Activated CD8-positive, alpha-beta T cell treated with anti-CD3 and anti-CD28 coated beads for 36 hours (primary cell): ENCODE results near the gene PRDM16. TPM values are rescaled to one million over a fixed set of nuclear protein-coding genes. Genes with fewer than 3 reads are reported as not detected.

ENCODE experiments used
- ATAC-seq: fragments of 200-7000 bp; cut with Tn5 transposase; one replicate; pipeline ENCODE4 v1.10.0; 2021; ENCODE audit warnings: mild to moderate bottlenecking, moderate library complexity
- CTCF ChIA-PET: fragments of 350-600 bp; sonication (Branson Sonifier 250); formaldehyde crosslinking; loops from one replicate; lab custom pipeline; 2021; ENCODE audit warnings: antibody characterized with exemption; lab: Charles Lee
- POLR2A ChIA-PET: fragments of 350-600 bp; sonication (Branson Sonifier 250); formaldehyde crosslinking; loops from one replicate; lab custom pipeline; 2021; ENCODE audit warnings: antibody characterized with exemption; lab: Charles Lee
- DNase-seq: peaks from one replicate; pipeline ENCODE4 v3.0.0-alpha.2; 2020
- H3K27ac Mint-ChIP-seq: one replicate; pipeline ENCODE4 v1.8.0; 2021; ENCODE audit warnings: mild to moderate bottlenecking, mixed read lengths
- H3K27me3 Mint-ChIP-seq: one replicate; pipeline ENCODE4 v1.8.0; 2021; ENCODE audit warnings: mixed read lengths
- H3K36me3 Mint-ChIP-seq: one replicate; pipeline ENCODE4 v1.8.0; 2021; ENCODE audit warnings: low read depth, mixed read lengths
- H3K4me1 Mint-ChIP-seq: one replicate; pipeline ENCODE4 v1.8.0; 2021; ENCODE audit warnings: low read depth, mixed read lengths
- H3K4me3 Mint-ChIP-seq: one replicate; pipeline ENCODE4 v1.8.0; 2021; ENCODE audit warnings: mild to moderate bottlenecking, moderate library complexity, mixed read lengths
- H3K9me3 Mint-ChIP-seq: one replicate; pipeline ENCODE4 v1.8.0; 2021; ENCODE audit warnings: mixed read lengths
- CTCF ChIP-seq: fragments of 200-600 bp; IDR thresholded peaks from one replicate; pipeline ENCODE4 v1.8.0; 2022; ENCODE audit warnings: antibody characterized with exemption, mild to moderate bottlenecking
- intact Hi-C: fragments of 100-400 bp; cut with micrococcal nuclease; formaldehyde crosslinking; loops from one replicate; pipeline ENCODE4 v1.10.0; 2022
- total RNA-seq, 2 experiments: library from RNA; stranded (reverse); gene quantifications; one replicate each; pipeline ENCODE4 v1.2.3, GENCODE V29; 2021

Gene PRDM16
- total RNA-seq, 2 experiments from 2014 or later = 0.29 to 0.49 TPM

GRCh38 chr1:3121401-3122210, 52.6 kb downstream of the PRDM16 start:
- TF ChIP-seq CTCF = no peak
- ATAC-seq (no peak), DNase-seq (no peak)
- Mint-ChIP-seq H3K27me3 (no peaks in the 10 kb centered on the region), H3K36me3 (no peaks in the 10 kb centered on the region), H3K4me3 (no peak overlapping the region), H3K4me1 (no peaks in the 10 kb centered on the region), H3K27ac (no peak overlapping the region), H3K9me3 (no peaks in the 10 kb centered on the region)
- CTCF ChIA-PET = no interaction called here
- POLR2A ChIA-PET = no interaction called here
- intact Hi-C loops = no loop called here

- Mint-ChIP-seq H3K36me3 (no peaks in the 10 kb centered on the region), H3K4me1 (no peaks in the 10 kb centered on the region), H3K27ac (no peak overlapping the region), H3K27me3 (no peaks in the 10 kb centered on the region), H3K9me3 (no peaks in the 10 kb centered on the region), H3K4me3 (no peak overlapping the region)
- CTCF ChIA-PET = no interaction called here
- TF ChIP-seq CTCF = no peak
- POLR2A ChIA-PET = no interaction called here
- DNase-seq (no peak), ATAC-seq (no peak)
- intact Hi-C loops = no loop called here
Measured at GRCh38 chr1:3122311-3122710, 53.3 kb downstream of the PRDM16 start.

GRCh38 chr1:3124246-3124645, 55.2 kb downstream of the PRDM16 start:
- ChIA-PET POLR2A (no interaction called here), CTCF (no interaction called here)
- Mint-ChIP-seq H3K27ac (no peak overlapping the region), H3K9me3 (no peaks in the 10 kb centered on the region), H3K27me3 (no peaks in the 10 kb centered on the region), H3K4me1 (no peaks in the 10 kb centered on the region), H3K36me3 (no peaks in the 10 kb centered on the region), H3K4me3 (no peak overlapping the region)
- ATAC-seq (no peak), DNase-seq (no peak)
- TF ChIP-seq CTCF = no peak
- intact Hi-C loops = no loop called here

GRCh38 chr1:3125078-3125477, 56.1 kb downstream of the PRDM16 start:
- Mint-ChIP-seq H3K9me3 (no peaks in the 10 kb centered on the region), H3K4me3 (no peak overlapping the region), H3K27me3 (no peaks in the 10 kb centered on the region), H3K4me1 (no peaks in the 10 kb centered on the region), H3K36me3 (no peaks in the 10 kb centered on the region), H3K27ac (no peak overlapping the region)
- CTCF ChIA-PET = no interaction called here
- POLR2A ChIA-PET = interaction anchor here (0.7 kb wide), 1 partner anchor 9 kb away, joined by 3 read pairs; no protein-coding TSS in a partner anchor
- TF ChIP-seq CTCF = no peak
- DNase-seq (no peak), ATAC-seq (no peak)
- intact Hi-C loops = no loop called here

GRCh38 chr1:3125546-3126368, 56.8 kb downstream of the PRDM16 start:
- DNase-seq = no peak
- no peaks in the 10 kb centered on the region for H3K4me1 Mint-ChIP-seq
- ATAC-seq = no peak
- H3K4me3 Mint-ChIP-seq = no peak overlapping the region
- no peaks in the 10 kb centered on the region for H3K9me3 Mint-ChIP-seq
- ChIA-PET POLR2A (interaction anchor here (0.7 kb wide), 1 partner anchor 10 kb away, joined by 3 read pairs; no protein-coding TSS in a partner anchor), CTCF (no interaction called here)
- H3K27ac Mint-ChIP-seq = no peak overlapping the region
- H3K36me3 Mint-ChIP-seq = no peaks in the 10 kb centered on the region
- intact Hi-C loops = no loop called here
- no peaks in the 10 kb centered on the region for H3K27me3 Mint-ChIP-seq
- no peak for TF ChIP-seq CTCF
